ENCODE data around the gene UBLCP1. TPM values are rescaled to one million over a fixed set of nuclear protein-coding genes. Genes with fewer than 3 reads are reported as not detected.

Gene UBLCP1
- total and polyA plus RNA-seq, 2 of the 13 experiments (the other 11 are each of a cell fraction or from before 2014, with no cell fraction given): 6.5 to 12.6 TPM

- Histone ChIP-seq H3K27me3 (ENCODE audit: control insufficient read depth in 1 of 2, insufficient read depth in 2 of 2, low read length in 2 of 2) (peaks cover 0 to 7% of the 10 kb centered on the region in 2 experiments; a peak in 1 of 5 replicates), H3K79me2 (ENCODE audit: insufficient read depth, low read length) (no peaks in the 10 kb centered on the region), H3K9me3 (ENCODE audit: low read length) (no peaks in the 10 kb centered on the region), H3K27ac (ENCODE audit: extremely low read length, insufficient read depth, low read length) (no peak overlapping the region), H2AFZ (ENCODE audit: low read length) (no peak overlapping the region), H4K20me1 (ENCODE audit: insufficient read depth, low read length) (no peaks in the 10 kb centered on the region), H3K9ac (ENCODE audit: insufficient read depth, low read depth, low read length) (no peak overlapping the region), H3K4me2 (ENCODE audit: low read depth, low read length) (no peak overlapping the region), H3K4me1 (ENCODE audit: insufficient read depth, low read length) (no peaks in the 10 kb centered on the region), H3K36me3 (replicated peaks in 1 of 2; ENCODE audit: control insufficient read depth in 1 of 2, insufficient read depth in 2 of 2, low read length in 2 of 2) (no peaks in the 10 kb centered on the region), H3K4me3 (replicated peaks in 1 of 3; ENCODE audit: insufficient read depth in 1 of 3, low read depth in 2 of 3, low read length in 3 of 3) (no peak overlapping the region)
- FAIRE-seq (no peak), ATAC-seq (no peak), DNase-seq (ENCODE audit: low spot score) (no peak)
- WGBS (ENCODE audit: low lambda C conversion rate): 26% methylated on average over 3 of the region's 3 CpGs
- BruUV-seq (replicated peaks): no TSS peak
- POLR2A ChIA-PET: no interaction called here
- intact Hi-C loops (cut with micrococcal nuclease; ENCODE audit: unreplicated experiment): no loop called here
- CTCF ChIA-PET (ENCODE audit: low intra/inter-chr PET ratio, low total read pairs): no interaction called here
- TF ChIP-seq, protein P1, sequence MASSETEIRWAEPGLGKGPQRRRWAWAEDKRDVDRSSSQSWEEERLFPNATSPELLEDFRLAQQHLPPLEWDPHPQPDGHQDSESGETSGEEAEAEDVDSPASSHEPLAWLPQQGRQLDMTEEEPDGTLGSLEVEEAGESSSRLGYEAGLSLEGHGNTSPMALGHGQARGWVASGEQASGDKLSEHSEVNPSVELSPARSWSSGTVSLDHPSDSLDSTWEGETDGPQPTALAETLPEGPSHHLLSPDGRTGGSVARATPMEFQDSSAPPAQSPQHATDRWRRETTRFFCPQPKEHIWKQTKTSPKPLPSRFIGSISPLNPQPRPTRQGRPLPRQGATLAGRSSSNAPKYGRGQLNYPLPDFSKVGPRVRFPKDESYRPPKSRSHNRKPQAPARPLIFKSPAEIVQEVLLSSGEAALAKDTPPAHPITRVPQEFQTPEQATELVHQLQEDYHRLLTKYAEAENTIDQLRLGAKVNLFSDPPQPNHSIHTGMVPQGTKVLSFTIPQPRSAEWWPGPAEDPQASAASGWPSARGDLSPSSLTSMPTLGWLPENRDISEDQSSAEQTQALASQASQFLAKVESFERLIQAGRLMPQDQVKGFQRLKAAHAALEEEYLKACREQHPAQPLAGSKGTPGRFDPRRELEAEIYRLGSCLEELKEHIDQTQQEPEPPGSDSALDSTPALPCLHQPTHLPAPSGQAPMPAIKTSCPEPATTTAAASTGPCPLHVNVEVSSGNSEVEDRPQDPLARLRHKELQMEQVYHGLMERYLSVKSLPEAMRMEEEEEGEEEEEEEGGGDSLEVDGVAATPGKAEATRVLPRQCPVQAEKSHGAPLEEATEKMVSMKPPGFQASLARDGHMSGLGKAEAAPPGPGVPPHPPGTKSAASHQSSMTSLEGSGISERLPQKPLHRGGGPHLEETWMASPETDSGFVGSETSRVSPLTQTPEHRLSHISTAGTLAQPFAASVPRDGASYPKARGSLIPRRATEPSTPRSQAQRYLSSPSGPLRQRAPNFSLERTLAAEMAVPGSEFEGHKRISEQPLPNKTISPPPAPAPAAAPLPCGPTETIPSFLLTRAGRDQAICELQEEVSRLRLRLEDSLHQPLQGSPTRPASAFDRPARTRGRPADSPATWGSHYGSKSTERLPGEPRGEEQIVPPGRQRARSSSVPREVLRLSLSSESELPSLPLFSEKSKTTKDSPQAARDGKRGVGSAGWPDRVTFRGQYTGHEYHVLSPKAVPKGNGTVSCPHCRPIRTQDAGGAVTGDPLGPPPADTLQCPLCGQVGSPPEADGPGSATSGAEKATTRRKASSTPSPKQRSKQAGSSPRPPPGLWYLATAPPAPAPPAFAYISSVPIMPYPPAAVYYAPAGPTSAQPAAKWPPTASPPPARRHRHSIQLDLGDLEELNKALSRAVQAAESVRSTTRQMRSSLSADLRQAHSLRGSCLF (CRISPR knock-in tag; IDR thresholded peaks at IDR 0.05; ENCODE audit: borderline replicate concordance): no peak
- no peak for TF ChIP-seq NBN (conservative IDR thresholded peaks at IDR 0.05)
- TF ChIP-seq KDM2A (CRISPR knock-in tag; IDR thresholded peaks at IDR 0.05; ENCODE audit: borderline replicate concordance, low read depth): no peak
- TF ChIP-seq PRPF4 (IDR thresholded peaks at IDR 0.05; ENCODE audit: low read depth, low read length, poor library complexity, severe bottlenecking): no peak
- in situ Hi-C loops (cut with HindIII; ENCODE audit: extremely low pct_ligation_motif_present, low pct_unique_long_range_greater_than_20kb): no loop called here
Measured at GRCh38 chr5:159324102-159324755, 61.1 kb downstream of the UBLCP1 start.
